Astrocyte of the cerebellum (primary cell): Measurements from ENCODE around the gene ARSD.

Experiments
- DNase-seq: peaks from one replicate; pipeline ENCODE4 v3.0.0-alpha.2; 2011; ENCODE audit warnings: low read depth
- H3K4me3 ChIP-seq: 2 replicates; pipeline ENCODE4 v1.5.1; 2011; ENCODE audit warnings: mild to moderate bottlenecking, low read depth, low read length, moderate library complexity
- in situ Hi-C: cut with HindIII; loops from 2 replicates; pipeline ENCODE4 v1.10.0; 2017; ENCODE audit warnings: low sequenced_read_pairs
- TF ChIP-seq, protein P1 (sequence below): IDR thresholded peaks from 2 replicates; pipeline ENCODE4 v1.5.1; 2012; ENCODE audit warnings: low read length, low read depth, moderate library complexity, mild to moderate bottlenecking; ENCODE audit errors: missing control alignments

Gene ARSD

DNA sequence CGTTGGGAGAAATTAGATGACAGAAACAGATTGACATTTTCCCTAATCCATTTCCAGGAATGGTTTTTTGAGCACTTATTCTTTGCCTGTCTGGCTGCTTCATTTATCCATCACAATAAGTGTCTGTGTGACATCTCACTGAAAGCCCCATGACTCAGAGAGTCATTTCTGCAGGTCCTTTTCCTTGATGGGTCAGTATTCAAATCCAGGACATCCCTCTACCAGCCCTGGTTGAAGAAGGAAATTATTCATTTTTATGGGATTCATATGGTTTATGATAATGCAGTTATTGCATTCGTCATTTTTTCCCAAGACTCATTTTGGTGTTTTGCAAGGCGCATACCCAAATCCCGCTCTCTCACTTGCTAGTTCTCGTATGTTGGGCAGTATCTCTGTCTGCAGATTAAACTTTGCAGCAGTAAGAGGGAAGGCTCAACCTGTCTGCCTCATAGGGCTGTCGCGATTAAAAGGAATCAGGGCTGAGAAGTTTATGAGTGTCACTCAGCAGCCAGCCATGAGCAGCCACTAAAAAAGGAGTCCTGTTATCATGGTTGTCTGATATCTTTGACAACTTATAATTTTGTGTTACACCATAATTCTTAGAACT is 56.4 kb downstream of the ARSD start:
- H3K4me3 ChIP-seq, result no peak overlapping the region
- DNase-seq, result no peak
- TF ChIP-seq, protein P1, sequence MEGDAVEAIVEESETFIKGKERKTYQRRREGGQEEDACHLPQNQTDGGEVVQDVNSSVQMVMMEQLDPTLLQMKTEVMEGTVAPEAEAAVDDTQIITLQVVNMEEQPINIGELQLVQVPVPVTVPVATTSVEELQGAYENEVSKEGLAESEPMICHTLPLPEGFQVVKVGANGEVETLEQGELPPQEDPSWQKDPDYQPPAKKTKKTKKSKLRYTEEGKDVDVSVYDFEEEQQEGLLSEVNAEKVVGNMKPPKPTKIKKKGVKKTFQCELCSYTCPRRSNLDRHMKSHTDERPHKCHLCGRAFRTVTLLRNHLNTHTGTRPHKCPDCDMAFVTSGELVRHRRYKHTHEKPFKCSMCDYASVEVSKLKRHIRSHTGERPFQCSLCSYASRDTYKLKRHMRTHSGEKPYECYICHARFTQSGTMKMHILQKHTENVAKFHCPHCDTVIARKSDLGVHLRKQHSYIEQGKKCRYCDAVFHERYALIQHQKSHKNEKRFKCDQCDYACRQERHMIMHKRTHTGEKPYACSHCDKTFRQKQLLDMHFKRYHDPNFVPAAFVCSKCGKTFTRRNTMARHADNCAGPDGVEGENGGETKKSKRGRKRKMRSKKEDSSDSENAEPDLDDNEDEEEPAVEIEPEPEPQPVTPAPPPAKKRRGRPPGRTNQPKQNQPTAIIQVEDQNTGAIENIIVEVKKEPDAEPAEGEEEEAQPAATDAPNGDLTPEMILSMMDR, result no peak
- in situ Hi-C loops, result loop anchor here (5.0 kb wide), 1 partner anchor 55 kb away; the partner anchor contains the start of gene ARSD

DNA sequence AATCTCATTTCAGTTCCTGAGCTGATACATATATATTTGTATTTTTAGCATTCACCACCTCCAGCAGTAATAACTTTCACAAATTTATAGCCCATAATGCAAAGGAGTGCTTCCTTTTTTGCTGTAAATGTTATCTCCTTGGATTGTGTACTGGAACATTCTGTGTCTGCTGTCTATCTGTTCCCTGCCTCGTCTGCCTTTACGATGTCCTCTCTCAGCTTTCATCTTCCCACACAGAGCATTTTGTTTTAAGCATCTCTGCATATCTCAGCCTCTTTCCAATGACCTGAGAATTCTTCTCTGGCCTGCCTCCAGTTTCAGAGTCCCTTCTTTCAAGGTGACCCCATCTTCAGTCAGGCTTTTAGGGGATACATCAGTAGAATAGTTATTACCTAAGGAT is 57.3 kb downstream of the ARSD start:
- TF ChIP-seq, protein P1, result no peak
- DNase-seq, result no peak
- in situ Hi-C loops, result loop anchor here (5.0 kb wide), 1 partner anchor 55 kb away; the partner anchor contains the start of gene ARSD
- no peak overlapping the region for H3K4me3 ChIP-seq

DNA sequence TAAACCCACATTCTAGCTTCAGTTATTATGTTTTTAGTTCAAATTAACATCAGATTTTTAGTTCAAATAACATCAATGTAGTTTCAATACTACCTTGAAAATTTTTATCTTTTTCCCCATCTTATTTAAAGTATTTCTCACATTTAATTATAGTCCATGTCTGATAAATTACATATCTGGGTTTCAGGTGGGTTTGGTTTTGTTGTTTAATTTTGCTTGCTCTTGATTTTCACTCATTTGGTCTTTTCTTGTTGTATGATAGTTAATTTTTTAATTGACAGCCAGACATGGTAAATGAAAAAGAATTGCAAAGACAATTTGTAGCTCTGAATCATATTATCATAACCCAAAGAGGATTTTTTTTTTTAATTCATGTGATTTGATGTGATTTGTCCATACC is 58.5 kb downstream of the ARSD start:
- H3K4me3 ChIP-seq, result no peak overlapping the region
- in situ Hi-C loops, result loop anchor here (5.0 kb wide), 1 partner anchor 57 kb away; the partner anchor contains the start of gene ARSD
- TF ChIP-seq, protein P1, result no peak
- DNase-seq, result no peak

DNA sequence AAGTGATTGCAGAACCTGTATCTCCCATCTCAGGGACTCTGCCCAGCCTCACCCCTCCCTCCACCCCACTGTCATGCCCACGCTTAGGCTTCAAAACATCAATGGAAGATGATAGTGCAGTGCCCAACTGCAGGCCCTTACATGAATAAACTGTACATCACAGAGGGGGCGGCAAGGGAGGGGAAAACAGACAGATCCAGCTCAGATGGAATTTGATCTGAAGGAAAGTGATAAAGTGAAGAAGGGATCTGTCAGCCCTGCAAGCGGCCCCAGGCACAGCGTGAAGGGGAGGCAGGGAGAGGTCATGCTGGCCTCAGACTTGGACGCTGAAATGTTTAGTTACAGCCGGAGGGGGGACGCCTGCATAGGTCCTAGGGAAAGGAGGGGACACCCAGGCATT is 61.9 kb downstream of the ARSD start:
- no peak for DNase-seq
- no peak overlapping the region for H3K4me3 ChIP-seq
- in situ Hi-C loops, result no loop called here
- TF ChIP-seq, protein P1, result no peak

DNA sequence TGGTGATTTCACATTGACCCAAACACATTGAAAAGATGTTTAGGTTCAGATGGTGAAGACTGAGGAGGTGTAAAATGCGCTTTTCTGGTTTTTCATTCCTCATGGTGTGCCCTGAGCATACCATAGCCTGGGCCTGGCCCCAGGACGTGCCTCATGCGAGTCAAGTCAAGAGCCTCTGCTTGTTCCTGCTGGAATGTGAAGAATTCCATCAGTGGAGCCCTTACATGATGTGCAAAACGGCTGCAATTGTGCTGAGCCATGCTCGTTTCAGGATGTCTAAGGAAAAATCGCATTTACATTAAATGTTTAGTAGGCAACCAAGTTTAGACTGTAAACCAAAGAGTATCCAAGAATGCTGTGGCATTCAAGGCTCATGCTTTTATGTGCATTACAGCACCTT is 65.5 kb downstream of the ARSD start:
- DNase-seq, result no peak
- TF ChIP-seq, protein P1, result no peak

DNA sequence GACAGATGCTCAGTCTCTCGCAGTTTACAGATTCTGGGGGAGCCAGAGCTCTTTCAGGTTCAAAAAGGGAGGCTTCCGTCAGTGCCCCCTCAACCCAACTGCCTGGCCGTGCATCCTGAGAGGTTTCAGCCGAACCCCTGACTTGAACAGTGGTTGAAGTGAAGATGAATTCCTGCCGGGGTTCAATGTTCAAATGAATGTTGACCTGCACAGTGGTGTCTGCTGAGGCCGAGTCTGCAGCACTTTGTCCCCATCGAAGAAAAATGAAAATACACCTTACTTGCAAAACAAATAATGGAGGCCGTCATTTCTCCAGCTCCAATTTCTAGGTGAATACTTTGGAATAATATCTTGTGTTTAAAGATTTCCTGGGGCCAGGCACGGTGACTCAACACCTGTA is 66.7 kb downstream of the ARSD start:
- no peak overlapping the region for H3K4me3 ChIP-seq
- in situ Hi-C loops, result no loop called here
- TF ChIP-seq, protein P1, result no peak
- DNase-seq, result no peak

More for the DNA sequence above, 65.5 kb downstream of the ARSD start:
- no peak overlapping the region for H3K4me3 ChIP-seq
- in situ Hi-C loops, result no loop called here
